H1 (cell line): ENCODE data around the gene KRTAP12-2.

Source experiments
- CTCF ChIP-seq, 3 experiments: IDR thresholded peaks; 1 replicate in 2 of 3; 2 replicates in 1 of 3; pipeline versions ENCODE4 v1.5.1 to v1.6.1; 2011; ENCODE audit warnings: low read length in 3 of 3, mild to moderate bottlenecking in 3 of 3, inconsistent platforms in 2 of 3, low read depth in 1 of 3, moderate library complexity in 1 of 3; ENCODE audit not compliant: insufficient read depth in 1 of 3; ENCODE audit errors: control extremely low read depth in 1 of 3
- MAFK ChIP-seq: IDR thresholded peaks from 2 replicates; pipeline ENCODE4 v1.6.1; 2012; ENCODE audit warnings: low read depth, mild to moderate bottlenecking, improper control_type of control experiment, low read length
- MAX ChIP-seq: IDR thresholded peaks from 2 replicates; pipeline ENCODE4 v1.6.1; 2012; ENCODE audit warnings: inconsistent platforms
- POLR2AphosphoS5 ChIP-seq: IDR thresholded peaks from 2 replicates; pipeline ENCODE4 v1.6.1; 2011; ENCODE audit warnings: low read depth, low read length
- RBBP5 ChIP-seq: IDR thresholded peaks from 2 replicates; pipeline ENCODE4 v1.7.1; 2012; ENCODE audit warnings: low read depth, mild to moderate bottlenecking, inconsistent platforms, low read length, moderate library complexity, borderline replicate concordance
- SIRT6 ChIP-seq: IDR thresholded peaks from one replicate; pipeline ENCODE4 v1.7.1; 2012; ENCODE audit warnings: low read length, inconsistent platforms
- TBP ChIP-seq: IDR thresholded peaks from 2 replicates; pipeline ENCODE4 v1.6.1; 2011; ENCODE audit warnings: low read depth, low read length, improper control_type of control experiment
- TEAD4 ChIP-seq: IDR thresholded peaks from 2 replicates; pipeline ENCODE4 v1.6.1; 2012; ENCODE audit warnings: low read depth, low read length, inconsistent platforms, mixed read lengths
- USF2 ChIP-seq: IDR thresholded peaks from 2 replicates; pipeline ENCODE4 v1.6.1; 2011; ENCODE audit warnings: low read length, improper control_type of control experiment

- TF ChIP-seq MAX, result no peak
- no peak for TF ChIP-seq USF2
- TF ChIP-seq TEAD4, result no peak
- TF ChIP-seq RBBP5, result no peak
- no peak for TF ChIP-seq CTCF (IDR thresholded peaks at IDR 0.05; ENCODE audit: control extremely low read depth in 1 of 3, insufficient read depth in 1 of 3, low read depth in 1 of 3, low read length in 3 of 3)
- TF ChIP-seq TBP, result no peak
- TF ChIP-seq POLR2AphosphoS5, result no peak
- no peak for TF ChIP-seq MAFK
- TF ChIP-seq SIRT6, result no peak
Measured at GRCh38 chr21:44619886-44620285, 46.8 kb downstream of the KRTAP12-2 start.
